ENCODE data around the gene EFCC1.
"Not testable (repeated sequence)": the region's sequence is repeated elsewhere in the genome, so short reads cannot be mapped to it uniquely, and the experiment has no call there.

EFCC1 gene

DNA sequence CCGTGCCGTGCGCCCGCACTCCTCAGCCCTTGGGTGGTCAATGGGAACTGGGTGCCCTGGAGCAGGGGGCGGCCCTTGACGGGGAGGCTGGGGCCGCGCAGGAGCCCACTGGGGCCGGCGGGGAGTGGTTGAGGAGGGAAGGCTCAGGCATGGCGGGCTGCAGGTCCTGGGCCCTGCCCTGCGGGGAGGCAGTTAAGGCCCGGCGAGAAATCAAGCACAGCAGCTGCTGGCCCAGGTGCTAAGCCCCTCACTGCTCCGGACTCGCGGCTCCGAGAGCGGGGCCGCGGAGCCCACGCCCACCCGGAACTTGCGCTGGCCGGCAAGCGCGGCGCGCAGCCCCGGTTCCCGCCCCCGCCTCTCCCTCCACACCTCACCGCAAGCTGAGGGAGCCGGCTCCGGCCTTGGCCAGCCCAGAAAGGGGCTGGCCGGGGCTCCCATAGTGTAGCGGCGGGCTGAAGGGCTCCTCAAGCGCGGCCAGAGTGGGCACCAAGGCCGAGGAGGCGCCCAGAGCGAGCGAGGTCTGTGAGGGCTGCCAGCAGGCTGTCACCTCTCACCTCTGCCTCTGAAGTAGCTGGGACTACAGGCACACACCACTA lies 67.3 kb downstream of the EFCC1 start:
- in situ Hi-C loops (cut with MboI; ENCODE audit: low pct_unique_long_range_greater_than_20kb, low sequenced_read_pairs, unreplicated experiment): no loop called here
- TF ChIP-seq CTCF (IDR thresholded peaks at IDR 0.05; ENCODE audit: extremely low read depth, insufficient read depth, missing control alignments): no peak
- no peak for DNase-seq (ENCODE audit: low spot score)

DNA sequence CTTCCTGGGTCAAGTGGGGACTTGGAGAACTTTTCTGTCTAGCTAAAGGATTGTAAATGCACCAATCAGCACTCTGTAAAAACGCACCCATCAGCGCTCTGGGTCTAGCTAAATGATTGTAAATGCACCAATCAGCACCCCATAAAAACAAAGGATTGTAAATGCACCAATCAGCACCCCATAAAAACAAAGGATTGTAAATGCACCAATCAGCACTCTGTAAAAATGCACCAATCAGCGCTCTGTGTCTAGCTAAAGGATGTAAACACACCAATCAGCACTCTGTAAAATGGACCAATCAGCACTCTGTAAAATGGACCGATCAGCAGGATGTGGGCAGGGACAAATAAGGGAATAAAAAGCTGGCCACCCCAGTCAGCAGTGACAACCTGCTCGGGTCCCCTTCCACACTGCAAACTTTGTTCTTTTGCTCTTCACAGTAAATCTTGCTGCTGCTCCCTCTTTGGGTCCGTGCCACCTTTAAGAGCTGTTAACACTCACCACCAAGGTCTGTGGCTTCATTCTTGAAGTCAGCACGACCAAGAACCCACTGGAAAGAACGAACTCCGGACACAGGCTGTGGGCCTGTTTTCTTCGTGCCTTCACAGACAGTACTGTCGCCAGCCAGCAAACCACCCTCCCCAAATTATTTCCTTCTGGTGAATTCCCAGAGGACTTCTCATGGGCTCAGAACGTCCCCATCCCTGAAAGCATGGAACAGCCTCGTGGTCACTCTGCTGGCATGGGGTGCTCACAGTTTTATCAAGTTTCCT lies 68.4 kb downstream of the EFCC1 start:
- in situ Hi-C loops (cut with MboI; ENCODE audit: low pct_unique_long_range_greater_than_20kb, low sequenced_read_pairs, unreplicated experiment); DNase-seq (ENCODE audit: low spot score): not testable (repeated sequence)

DNA sequence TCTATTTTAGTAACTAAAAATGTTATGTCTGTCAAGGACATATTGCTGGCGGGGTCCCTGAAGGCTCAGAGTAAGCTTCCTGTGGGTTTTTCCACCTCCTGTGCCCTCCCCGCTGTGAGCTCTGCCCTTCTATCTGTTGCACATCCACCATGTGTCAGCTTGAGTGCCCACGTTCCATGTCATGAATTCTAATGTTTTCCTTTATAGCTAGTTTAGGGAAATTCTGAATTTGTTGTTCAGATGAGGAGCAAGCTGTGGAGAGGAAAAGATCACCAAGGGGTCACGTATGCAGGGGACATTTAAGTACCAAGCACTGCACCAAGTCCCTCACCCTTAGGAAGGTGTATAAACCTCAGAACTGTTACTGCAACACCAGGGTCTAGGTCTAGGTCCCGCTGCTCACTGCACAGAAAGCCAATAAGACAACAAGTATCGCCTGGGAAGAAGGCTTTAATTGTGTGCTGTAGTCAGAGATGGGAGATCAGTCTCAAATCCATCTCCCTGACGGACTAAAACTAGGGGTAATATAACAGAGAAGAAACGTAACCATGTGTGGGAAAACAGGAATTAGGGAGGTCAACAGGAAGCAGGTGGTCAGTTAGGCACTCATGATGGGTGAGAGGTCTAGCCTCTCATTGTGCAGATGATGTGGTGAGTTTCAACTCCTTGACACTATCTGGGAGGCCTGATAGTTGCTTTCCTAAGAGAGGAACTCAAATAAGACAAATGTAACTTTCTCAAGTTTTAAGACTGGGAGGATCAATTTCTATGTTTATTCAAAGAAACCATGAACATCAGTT lies 69.2 kb downstream of the EFCC1 start:
- no peak for TF ChIP-seq CTCF (IDR thresholded peaks at IDR 0.05; ENCODE audit: extremely low read depth, insufficient read depth, missing control alignments)
- in situ Hi-C loops (cut with MboI; ENCODE audit: low pct_unique_long_range_greater_than_20kb, low sequenced_read_pairs, unreplicated experiment): no loop called here
- no peak for DNase-seq (ENCODE audit: low spot score)

DNA sequence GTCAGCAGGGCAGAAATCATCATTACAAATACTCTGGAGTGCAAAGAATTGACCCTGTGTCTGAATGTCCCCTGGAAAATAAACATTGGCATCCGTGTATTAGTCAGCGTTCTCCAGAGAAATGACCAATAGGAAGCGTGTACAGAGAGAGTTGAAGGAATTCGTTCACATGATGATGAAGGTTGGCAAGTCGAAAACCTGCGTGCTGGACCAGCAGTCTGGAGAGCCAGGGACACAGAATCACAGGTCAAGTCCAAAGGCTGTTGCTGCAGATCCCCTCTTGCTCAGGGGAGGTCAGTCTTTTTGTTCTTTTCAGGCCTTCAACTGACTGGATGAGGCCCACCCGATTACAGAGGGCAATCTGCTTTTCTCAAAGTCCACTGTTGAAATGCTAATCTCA lies 76.1 kb downstream of the EFCC1 start:
- no peak for DNase-seq (ENCODE audit: low spot score)
- no peak for TF ChIP-seq CTCF (IDR thresholded peaks at IDR 0.05; ENCODE audit: extremely low read depth, insufficient read depth, missing control alignments)
- in situ Hi-C loops (cut with MboI; ENCODE audit: low pct_unique_long_range_greater_than_20kb, low sequenced_read_pairs, unreplicated experiment): no loop called here

DNA sequence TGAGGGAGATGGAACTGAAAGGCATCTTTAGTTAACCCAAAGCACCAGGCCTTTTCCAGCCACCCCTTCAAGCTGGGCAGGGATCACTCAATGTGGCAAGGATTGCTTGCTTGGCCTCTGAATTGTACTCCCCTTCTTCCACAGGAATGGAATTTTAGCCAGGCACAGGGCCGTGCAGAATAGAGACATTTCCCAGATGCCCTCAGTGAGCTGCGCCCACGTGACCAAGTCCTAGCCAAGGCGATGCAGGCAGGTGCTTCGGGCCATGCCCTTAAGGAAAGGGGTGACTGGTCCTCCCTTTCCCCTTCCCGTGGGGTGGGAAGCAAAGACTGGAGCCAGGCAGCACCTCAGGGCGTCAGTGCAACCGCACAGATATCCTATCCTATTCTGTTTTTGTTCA lies 77.4 kb downstream of the EFCC1 start:
- no peak for DNase-seq (ENCODE audit: low spot score)
- TF ChIP-seq CTCF (IDR thresholded peaks at IDR 0.05; ENCODE audit: extremely low read depth, insufficient read depth, missing control alignments): no peak
- in situ Hi-C loops (cut with MboI; ENCODE audit: low pct_unique_long_range_greater_than_20kb, low sequenced_read_pairs, unreplicated experiment): no loop called here

DNA sequence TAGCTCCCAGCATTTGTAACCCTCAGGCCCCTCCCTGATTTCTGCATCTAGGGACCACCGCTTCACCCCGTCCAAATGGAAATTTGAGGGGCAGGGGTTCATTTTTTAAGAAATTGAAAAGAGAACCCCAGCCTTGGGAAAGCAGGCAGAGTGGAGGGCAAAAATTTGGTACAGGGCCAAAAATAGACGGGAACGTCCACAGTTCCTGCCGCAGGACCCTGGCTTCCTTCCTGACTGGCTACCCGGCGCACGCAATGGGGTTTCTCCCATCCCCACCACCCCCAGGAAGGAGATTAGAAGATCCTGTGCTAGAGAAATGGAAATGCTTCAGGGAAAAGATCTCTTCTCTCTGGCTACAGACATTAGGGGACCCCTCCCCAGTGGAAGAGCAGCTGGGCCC lies 80.4 kb downstream of the EFCC1 start:
- DNase-seq (ENCODE audit: low spot score): no peak
- in situ Hi-C loops (cut with MboI; ENCODE audit: low pct_unique_long_range_greater_than_20kb, low sequenced_read_pairs, unreplicated experiment): no loop called here
- TF ChIP-seq CTCF (IDR thresholded peaks at IDR 0.05; ENCODE audit: extremely low read depth, insufficient read depth, missing control alignments): no peak

DNA sequence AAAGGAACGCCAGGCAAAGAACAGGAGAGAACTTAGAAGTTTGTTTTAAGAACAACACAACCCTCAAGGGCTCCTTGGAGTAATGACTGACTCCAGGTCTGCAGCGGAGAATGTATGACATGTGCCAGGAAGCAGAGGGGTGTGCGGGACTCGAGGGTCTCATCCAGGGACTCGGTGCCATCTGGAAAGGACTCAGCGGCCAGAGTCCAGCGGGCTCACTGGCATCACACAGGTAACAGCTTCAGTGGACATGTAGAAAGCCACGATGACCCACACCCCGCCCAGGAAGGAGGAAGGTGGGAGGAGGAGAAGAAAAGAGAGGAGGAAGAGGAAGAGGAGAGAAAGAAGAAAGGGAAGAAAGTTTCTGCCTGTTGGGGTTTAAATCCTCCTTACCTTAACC lies 80.9 kb downstream of the EFCC1 start:
- no peak for DNase-seq (ENCODE audit: low spot score)
- no peak for TF ChIP-seq CTCF (IDR thresholded peaks at IDR 0.05; ENCODE audit: extremely low read depth, insufficient read depth, missing control alignments)
- in situ Hi-C loops (cut with MboI; ENCODE audit: low pct_unique_long_range_greater_than_20kb, low sequenced_read_pairs, unreplicated experiment): no loop called here
